GM21786 (cell line): Measurements from ENCODE around the gene NTN4.
"Not testable (repeated sequence)": the region's sequence is repeated elsewhere in the genome, so short reads cannot be mapped to it uniquely, and the experiment has no call there.

Source experiments
- ATAC-seq: cut with Tn5 transposase; IDR thresholded peaks from one replicate; pipeline ENCODE4 v1.9.1; 2021; ENCODE audit not compliant: unreplicated experiment

Gene NTN4

DNA sequence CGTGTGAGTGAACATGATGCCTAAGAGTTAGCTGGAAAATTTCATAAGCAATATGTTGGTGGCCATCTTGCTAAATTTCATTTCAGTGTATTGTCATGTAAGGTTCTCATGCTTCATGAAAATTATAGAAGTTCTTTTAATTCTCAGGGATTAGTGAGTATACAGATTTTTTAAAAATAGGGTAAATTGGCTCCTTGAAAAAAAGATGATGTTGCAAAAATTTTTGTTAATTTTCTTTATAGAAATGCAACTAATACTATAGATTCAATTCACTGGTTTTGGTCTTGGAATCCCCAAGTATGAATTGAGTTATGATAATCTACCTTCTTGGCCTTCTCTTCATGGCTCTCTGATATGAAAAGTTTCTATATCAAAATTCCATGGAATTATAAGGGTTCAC lies 75.4 kb downstream of the NTN4 start:
- no peak for ATAC-seq

DNA sequence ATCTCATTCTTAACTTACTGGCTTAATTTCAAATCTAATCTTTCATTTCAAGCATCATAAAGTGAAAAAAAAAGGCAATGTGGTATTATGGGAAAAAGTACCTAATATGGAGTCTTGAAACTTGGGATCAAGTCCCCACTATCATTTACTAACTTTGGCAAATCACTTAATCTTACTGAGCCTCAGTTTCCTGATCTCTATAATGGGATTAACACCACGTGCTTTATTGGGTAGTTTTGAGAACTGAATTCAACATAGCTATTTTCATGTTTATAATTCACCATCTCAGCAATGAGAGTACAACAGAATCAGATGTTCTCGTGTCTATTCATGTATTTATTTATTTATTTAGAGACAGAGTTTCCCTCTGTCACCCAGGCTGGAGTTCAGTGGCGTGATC lies 78.3 kb downstream of the NTN4 start:
- ATAC-seq: no peak

DNA sequence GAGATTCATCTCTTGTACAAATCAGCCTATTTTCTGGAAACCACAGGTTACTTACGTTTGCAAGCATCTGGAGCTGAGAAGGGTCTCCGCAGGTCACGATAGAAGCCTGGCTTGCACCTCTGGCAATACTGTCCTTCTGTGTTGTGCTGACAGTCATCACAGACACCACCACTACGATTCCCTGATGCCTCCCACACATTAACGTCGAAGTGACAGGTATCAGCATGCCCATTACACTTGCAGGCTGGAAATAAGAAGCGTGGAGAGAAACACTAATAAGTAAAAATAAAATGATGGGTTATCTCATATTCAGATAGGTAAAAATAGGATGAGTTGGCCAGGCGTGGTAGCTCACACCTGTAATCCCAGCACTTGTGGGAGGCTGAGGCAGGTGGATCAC lies 80.2 kb downstream of the NTN4 start:
- ATAC-seq: no peak

DNA sequence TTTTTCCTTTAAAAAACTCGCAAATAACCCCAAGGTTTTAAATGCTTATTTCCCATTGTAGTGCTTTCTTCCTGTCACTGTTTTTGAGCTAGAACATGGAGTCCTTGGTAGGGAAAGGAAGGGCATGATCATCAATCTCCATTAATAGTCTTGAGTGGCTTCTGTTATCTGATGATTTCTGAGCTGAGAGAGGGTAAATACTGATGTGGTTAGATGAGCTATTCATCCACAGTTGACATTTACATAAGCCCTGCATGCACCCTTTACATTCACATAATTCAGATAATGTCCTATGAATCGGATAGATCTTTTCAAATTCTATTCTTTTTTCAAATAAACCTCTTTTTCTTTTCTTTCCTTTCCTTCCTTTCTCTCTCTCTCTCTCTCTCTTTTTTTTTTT lies 81.4 kb downstream of the NTN4 start:
- no peak for ATAC-seq

DNA sequence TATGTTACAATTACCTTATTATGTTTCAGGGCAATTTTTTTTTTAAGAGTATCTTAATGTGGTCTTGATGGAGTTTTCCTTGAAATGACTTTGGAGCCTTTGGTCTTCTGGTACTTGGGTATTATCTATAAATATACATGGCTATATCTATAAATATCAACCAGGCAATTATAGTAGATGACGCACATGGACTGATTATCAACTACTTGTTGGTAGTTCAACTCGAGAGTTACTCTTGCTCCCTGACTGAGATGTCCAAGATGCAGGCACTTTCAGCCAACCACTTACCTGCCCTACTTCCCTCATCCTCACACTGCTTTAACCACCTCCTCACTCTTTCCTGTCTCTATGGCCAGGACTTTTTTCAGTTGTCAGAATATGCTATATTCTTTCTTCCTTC lies 85.4 kb downstream of the NTN4 start:
- ATAC-seq: no peak

DNA sequence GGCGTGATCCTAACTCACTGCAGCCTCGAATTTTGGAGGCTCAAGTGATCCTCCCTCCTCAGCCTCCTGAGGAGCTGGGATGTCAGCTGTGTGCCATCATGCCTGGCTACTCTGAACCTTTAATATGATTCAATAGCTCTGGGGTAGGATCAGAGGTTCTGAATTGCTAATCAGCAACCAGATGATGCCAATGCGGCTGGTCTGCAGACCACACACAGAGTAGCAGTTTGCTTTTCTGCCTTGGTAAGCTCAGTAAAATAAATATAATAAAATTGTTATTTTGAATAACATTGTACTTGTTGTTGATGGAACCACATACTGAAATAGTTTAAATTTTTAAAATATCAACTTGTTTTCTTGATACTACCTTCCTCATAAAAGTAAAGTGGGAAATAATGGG lies 86.6 kb downstream of the NTN4 start:
- ATAC-seq: no peak

DNA sequence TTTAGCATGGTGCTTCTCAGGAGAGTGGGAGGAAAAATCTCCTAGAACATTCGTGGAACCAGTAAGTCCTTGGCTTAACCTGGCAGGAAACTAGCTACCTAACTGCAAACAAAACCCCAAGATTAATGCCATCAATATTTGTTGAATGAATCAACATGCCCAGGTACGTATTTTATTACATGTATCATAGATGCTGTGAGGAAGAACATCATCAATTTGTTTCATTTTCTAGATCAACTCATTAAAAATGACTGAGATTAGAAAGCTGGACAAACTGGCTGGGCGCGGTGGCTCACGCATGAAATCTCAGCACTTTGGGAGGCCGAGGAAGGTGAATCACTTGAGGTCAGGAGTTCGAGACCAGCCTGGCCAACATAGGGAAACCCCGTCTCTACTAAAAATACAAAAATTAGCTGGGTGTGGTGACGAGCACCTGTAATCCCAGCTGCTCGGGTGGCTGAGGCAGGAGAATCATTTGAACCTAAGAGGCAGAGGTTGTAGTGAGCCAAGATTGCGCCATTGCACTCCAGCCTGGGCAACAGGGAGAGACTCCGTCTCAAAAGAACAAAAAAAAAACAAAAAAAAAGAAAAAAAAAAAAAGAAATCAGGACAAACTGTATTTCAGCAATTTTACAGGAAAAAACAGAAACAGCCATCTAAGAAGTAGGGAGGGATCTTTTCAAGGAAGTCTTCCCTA lies 88.7 kb downstream of the NTN4 start:
- no peak for ATAC-seq

DNA sequence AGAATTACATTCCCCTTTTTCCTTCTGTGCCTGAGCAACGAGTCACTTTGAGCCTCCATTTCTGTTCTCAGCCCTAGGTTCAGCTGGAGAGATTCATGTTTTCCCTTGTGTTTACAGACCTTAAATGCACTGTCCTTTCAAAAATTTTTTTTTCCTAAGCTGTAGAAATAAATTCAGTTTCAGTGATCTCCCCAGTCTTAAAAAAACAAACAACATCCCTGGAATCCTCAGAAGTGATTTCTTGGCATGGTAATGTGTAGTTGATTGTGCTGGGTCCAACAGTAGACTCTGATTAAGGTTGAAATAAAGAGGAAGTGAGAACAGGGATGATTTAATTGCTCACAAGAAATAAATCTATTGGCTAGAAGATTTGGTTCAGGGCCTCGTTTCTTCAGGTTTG lies 89.3 kb downstream of the NTN4 start:
- no peak for ATAC-seq

DNA sequence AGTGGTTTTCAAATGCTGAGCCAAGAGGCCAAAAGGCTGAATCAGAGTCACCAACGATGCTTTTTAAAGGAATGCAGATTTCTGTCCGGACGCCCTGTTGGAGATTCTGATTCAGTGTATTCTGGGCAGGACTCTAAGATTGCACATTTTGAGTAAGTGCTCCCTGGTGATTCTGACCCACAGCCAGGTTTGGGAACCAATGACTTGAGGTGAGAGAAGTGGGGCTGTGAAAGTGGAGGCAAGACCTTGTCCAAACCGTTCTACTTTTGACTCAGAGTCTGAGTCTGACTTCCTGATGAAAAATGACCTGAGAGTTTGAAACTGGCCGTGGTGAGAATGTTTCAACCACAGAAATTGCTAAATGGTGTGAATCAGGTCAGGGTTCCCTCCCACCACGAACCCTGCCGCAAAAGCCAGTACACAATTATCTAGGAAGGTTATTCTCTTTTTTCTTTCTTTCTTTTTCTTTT lies 90.2 kb downstream of the NTN4 start:
- peak; percentile 96 for ATAC-seq

DNA sequence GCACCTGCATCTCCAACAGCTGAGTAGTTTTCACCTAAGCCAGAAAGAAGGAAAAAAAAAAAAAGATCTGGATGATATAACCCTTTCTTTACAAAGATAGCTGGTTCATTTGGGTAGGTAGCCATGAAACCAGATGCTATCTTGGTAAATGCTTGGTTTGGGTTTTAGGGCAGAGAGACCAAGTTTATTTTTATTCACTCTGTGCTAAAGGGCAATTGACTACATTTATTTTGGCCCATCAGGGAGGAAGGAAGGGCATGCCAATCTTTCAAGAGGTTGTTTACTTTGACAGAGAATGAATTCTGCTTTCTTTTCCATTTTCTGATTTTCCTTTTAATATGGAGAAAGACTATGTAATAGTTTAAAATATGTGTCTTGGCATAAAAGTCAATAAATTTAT lies 91.0 kb downstream of the NTN4 start:
- ATAC-seq: no peak

DNA sequence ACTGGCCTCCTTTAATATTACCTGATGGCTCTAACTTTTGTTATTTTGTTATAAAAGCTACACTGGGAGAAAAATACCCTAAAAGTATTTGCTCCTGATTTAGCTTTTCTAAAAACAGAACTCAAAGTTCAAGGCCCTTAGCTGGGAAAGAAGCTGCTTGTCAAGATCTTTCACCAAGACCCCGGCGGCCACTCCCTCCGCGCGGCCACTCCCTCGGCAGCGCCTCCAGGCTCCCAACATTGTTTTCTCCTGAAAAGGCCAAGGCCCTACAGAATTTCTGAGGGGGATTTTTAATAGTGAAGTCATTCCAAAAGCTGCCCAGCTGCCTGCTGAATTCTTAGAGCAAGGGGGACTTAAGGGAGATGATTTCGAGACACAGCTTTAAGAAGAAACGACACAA lies 96.4 kb downstream of the NTN4 start:
- ATAC-seq: no peak

DNA sequence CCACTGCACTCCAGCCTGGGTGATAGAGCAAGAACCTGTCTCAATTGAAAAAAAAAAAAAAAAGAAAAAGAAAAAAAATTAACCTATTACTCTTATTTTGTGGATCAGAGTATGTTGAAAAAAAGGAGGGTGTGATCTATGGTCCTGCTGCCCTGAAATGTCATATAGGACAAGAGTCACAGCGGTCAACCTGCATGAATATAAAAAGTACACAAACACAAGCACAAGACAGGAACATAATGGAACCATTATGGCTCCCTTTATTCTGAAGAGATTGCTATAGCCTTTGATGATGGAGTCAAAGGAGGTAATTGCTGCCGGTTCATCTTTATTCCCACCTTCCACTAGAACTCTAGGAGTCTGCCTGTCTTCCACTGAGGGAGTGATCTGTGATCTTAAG lies 96.9 kb downstream of the NTN4 start:
- no peak for ATAC-seq

DNA sequence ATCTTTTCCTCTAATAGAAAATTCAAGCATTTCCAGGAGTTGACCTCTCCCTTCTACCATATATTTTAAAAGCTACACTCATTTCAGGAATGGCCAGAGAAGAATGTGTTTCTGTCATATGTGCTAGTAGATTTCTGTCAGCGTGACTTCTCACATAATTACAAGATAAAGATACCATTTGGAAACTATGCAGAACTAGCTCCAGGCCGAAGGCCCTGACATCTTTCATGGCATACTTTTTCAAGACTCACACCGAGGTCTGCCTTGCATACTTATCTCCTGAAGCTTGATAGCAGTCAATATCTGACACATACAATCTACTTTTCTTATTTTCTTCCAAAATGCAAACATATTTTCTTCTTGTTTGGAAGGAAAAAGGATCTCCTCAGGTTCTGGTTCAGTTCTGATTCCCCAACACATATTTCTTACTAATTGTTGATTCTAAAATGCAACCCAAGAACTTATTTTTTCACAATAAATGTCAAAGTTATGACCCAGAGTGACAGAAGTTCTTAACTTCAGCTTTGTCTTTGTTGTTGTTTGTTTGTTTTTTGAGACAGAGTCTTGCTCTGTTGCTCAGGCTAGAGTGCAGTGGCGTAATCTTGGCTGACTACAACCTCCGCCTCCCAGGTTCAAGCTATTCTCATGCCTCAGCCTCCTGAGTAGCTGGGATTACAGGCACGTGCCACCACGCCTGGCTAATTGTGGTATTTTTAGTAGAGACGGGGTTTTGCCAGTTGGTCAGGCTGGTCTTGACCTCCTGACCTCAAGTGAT lies 99.5 kb downstream of the NTN4 start:
- no peak for ATAC-seq

DNA sequence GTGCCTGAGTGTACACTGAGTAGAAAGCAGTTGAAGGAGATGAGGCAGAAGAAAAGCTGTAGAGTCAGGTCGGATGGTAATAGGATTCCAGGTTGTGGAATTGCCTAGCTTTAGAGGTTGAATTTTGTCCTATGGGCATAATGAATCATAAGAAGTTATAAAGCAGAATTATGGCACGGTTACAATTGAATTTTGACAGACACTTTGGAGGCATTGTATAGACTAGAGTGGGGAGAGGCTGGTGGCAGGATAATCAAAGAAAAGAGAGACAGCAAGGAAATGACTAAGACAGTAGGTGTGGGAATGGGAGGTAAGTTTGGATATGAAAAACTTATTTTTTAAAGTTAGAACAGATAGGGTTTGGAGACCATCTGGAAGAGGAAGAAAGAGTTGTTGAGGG lies 102.6 kb downstream of the NTN4 start:
- no peak for ATAC-seq

DNA sequence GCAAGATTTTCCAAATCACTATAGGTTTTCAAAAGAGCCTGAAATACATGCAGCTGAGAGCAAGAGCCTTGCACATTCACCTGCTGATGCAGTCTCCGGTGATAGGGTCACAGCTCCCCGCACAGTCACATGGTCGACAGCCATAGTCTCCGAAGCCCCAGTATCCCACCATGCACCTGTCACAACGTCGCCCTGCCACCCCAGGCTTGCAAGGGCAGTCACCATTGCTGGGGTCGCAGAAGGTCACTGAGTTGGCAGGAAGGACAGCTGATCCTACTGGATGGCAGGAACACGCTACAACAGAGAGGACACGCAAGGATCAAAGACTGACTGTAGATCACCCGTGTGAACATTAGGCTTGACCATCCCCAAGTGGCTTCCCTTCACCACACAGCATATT lies 107.1 kb downstream of the NTN4 start:
- no peak for ATAC-seq

DNA sequence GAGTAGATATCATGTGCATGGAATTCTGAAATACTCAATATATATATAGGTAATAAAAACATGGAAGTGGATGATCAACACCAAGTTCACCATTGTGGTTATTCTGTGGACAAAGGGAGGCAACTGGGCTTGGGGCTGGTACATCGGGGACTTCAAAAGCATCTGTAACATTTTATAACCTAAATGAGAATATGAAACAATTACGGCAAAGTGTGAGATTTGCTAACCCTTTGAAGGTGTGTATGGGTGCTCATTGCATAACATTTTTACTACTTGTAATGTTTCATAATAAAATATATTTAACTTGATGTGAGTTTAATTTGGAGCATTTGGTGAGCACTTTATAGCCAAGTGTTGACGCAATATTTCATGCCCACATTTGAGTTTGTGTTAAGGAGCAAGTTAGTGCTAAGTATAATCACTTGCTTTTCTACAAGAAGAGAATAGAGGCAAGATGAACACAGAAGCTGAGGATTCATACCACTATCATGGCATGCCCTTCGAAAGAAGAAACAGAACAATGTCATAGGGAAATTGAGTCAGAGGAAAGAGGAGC lies 109.3 kb downstream of the NTN4 start:
- no peak for ATAC-seq

DNA sequence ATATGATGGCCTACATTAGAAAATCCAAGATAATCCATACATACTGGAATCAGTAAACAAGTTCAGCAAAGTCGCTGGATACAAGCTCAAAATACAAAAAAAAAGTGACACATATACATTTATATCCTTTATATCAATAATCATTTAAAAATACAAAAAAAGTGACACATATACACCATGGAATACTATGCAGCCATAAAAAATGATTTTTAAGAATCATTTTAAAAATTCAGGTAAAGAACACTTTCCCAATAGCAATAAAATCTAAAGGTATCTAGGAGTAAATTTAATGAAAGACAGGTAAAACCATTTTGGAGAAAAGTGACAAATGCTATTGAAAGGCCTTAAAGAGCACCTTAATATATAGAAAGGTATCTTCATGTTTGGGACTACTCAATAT lies 111.9 kb downstream of the NTN4 start:
- ATAC-seq: no peak

DNA sequence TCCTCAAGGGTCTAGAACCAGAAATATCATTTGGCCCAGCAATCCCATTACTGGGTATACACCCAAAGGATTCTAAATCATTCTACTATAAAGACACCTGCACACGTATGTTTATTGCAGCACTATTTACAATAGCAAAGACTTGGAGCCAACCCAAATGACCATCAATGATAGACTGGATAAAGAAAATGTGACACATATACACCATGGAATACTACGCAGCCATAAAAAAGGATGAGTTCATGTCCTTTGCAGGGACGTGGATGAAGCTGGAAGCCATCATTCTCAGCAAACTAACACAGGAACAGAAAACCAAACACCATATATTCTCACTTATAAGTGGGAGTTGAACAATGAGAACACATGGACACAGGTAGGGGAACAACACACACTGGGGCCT lies 112.8 kb downstream of the NTN4 start:
- ATAC-seq: not testable (repeated sequence)

DNA sequence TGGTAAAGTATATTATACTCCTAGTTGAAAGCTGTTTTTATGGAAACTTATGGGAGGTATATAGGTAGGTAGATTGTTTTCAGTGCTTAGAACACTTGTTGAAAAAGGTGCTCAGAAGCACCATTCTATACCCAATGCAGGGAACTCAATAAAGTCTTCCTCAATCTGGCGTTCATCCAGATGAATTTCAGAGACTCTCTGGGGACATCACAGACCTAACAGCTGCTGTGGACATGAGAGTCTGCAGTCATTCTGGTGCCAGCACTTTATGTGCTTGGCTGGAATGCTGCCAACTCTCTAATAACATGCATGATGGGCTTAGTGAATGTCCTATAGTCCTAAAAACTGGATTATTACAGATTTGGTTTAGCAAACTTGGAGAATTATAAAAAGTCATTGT lies 115.9 kb downstream of the NTN4 start:
- no peak for ATAC-seq

DNA sequence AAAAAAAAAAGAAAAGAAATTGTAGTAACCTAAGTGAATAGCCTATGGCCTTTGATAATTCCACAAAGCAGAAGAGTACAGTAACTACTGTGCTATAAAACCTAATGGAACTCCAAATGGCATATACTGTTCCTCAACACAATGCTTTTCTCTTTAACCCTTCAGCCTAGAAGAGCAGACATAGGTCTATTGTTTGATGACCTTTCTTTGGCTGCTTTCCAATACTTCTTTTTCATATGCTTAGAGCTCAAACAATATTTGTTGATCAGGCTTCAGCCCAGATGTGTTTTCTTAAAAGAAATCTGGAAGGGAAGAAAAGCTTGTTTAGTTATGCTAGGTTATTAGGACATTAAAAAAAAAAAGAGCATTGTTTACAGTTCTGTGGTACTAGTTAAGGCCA lies 116.4 kb downstream of the NTN4 start:
- ATAC-seq: no peak

DNA sequence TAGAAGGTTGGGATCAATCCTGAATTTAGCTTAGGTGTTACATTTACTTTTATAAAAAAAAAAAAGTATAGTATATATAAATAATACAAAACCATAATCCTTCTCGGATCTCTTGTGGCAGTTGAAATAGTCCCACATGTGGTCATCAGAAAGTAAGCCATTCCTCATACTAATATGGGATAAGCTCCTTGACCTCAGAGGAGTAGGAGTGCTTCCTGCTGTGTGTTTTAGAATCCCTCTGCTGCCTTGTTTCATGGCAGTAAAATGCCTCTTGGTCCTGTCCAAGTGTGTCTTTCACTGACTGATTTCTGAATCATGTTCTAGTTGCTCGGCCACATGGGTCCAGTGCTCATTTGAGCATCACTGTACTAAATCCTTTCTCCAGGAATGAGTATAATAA lies 117.0 kb downstream of the NTN4 start:
- ATAC-seq: no peak

DNA sequence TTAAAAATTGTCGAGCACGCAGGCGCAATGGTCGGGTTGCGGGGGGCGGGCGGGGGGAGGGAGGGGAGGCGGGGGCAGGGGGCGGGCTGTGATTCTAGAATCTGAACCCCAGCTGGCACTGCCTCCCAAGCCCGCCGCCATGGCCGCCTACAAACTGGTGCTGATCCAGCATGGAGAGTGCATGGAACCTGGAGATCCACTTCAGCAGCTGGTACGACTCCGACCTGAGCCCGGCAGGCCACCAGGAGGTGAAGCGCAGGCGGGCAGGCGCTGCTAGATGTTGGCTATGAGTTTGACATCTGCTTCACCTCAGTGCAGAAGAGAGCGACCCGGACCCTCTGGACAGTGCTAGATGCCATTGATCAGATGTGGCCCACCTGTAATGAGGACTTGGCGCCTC lies 118.4 kb downstream of the NTN4 start:
- ATAC-seq: no peak
